OCI-LY1 (cell line): Measurements from ENCODE around the gene ACAP3.

Source experiments
- CTCF ChIP-seq: fragments of 200-600 bp; sonication (generic), shearing (Covaris generic); IDR thresholded peaks from 2 replicates; pipeline ENCODE4 v1.5.1; 2017; ENCODE audit warnings: mild to moderate bottlenecking, antibody characterized with exemption, low read length, moderate library complexity, mixed read lengths
- EZH2 ChIP-seq: fragments of 200-600 bp; sonication (generic), shearing (Covaris generic); IDR thresholded peaks from 2 replicates; pipeline ENCODE4 v1.8.0; 2017; ENCODE audit warnings: borderline replicate concordance, mixed run types, mild to moderate bottlenecking, antibody characterized with exemption, low read length, moderate library complexity, mixed read lengths

DNA sequence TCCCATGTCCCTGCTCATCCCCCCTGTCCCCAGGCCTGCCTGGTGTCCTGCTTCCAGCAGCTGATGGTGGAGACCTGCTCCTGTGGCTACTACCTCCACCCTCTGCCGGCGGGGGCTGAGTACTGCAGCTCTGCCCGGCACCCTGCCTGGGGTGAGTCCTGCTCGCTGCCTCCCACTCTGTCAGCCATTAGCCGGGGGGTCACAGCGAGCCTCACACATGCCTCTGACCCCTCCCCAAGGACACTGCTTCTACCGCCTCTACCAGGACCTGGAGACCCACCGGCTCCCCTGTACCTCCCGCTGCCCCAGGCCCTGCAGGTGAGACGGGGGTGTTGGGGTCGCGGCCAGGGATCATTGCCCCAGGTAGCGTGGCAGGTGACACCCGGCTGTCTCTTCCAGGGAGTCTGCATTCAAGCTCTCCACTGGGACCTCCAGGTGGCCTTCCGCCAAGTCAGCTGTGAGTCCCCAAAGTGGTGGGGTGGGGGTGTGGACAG lies 17.4 kb downstream of the ACAP3 start:
- TF ChIP-seq CTCF: peak; percentile 52
- TF ChIP-seq EZH2: no peak
